ENCODE data around the gene MAP3K3.

Gene MAP3K3

GRCh38 chr17:63685041-63685440 lies 62.8 kb downstream of the MAP3K3 start:
- H3K9me3 ChIP-seq (ENCODE audit: insufficient read depth, low read depth, low read length) = no peaks in the 10 kb centered on the region
- no peak overlapping the region for H3K4me3 ChIP-seq (ENCODE audit: low read length)
- H3K4me1 ChIP-seq (ENCODE audit: insufficient read depth, low read length) = no peaks in the 10 kb centered on the region
- H3K27ac ChIP-seq (ENCODE audit: low read length) = no peak overlapping the region
- H3K27me3 ChIP-seq (ENCODE audit: insufficient read depth, low read length) = no peaks in the 10 kb centered on the region
- peaks cover 29% of the 10 kb centered on the region for H3K36me3 ChIP-seq (ENCODE audit: insufficient read depth, low read depth, low read length)
- no peak overlapping the region for H3K9ac ChIP-seq (ENCODE audit: low read depth, low read length)

DNA sequence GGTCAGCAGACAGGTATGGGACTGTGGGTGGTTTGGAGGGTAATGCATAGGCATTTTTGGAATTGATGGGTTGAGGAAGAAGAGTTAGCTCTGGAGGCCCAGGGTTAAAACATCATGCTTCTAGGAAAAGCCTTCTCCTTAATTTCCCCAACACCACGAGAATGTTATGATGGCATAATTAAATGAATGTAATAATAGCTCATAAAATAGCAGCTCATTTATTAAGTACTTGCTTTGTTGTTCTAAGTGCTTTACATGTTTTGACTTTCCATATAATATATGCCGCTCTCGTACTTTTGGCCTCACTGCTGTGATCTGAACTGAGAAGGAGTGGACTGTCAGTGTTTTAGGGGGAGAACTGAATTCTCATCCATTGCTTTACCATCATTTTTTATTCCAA lies 63.4 kb downstream of the MAP3K3 start:
- H3K27me3 ChIP-seq (ENCODE audit: insufficient read depth, low read length) = no peaks in the 10 kb centered on the region
- H3K4me1 ChIP-seq (ENCODE audit: insufficient read depth, low read length) = no peaks in the 10 kb centered on the region
- no peaks in the 10 kb centered on the region for H3K9me3 ChIP-seq (ENCODE audit: insufficient read depth, low read depth, low read length)
- peaks cover 34% of the 10 kb centered on the region for H3K36me3 ChIP-seq (ENCODE audit: insufficient read depth, low read depth, low read length)
- no peak overlapping the region for H3K27ac ChIP-seq (ENCODE audit: low read length)
- H3K4me3 ChIP-seq (ENCODE audit: low read length) = no peak overlapping the region
- H3K9ac ChIP-seq (ENCODE audit: low read depth, low read length) = no peak overlapping the region

- no peaks in the 10 kb centered on the region for H3K27me3 ChIP-seq (ENCODE audit: insufficient read depth, low read length)
- no peak overlapping the region for H3K9ac ChIP-seq (ENCODE audit: low read depth, low read length)
- no peak overlapping the region for H3K4me3 ChIP-seq (ENCODE audit: low read length)
- H3K36me3 ChIP-seq (ENCODE audit: insufficient read depth, low read depth, low read length) = peaks cover 36% of the 10 kb centered on the region
- no peak overlapping the region for H3K27ac ChIP-seq (ENCODE audit: low read length)
- no peaks in the 10 kb centered on the region for H3K4me1 ChIP-seq (ENCODE audit: insufficient read depth, low read length)
- H3K9me3 ChIP-seq (ENCODE audit: insufficient read depth, low read depth, low read length) = no peaks in the 10 kb centered on the region
Observed at GRCh38 chr17:63686138-63686685, 64.0 kb downstream of the MAP3K3 start.

DNA sequence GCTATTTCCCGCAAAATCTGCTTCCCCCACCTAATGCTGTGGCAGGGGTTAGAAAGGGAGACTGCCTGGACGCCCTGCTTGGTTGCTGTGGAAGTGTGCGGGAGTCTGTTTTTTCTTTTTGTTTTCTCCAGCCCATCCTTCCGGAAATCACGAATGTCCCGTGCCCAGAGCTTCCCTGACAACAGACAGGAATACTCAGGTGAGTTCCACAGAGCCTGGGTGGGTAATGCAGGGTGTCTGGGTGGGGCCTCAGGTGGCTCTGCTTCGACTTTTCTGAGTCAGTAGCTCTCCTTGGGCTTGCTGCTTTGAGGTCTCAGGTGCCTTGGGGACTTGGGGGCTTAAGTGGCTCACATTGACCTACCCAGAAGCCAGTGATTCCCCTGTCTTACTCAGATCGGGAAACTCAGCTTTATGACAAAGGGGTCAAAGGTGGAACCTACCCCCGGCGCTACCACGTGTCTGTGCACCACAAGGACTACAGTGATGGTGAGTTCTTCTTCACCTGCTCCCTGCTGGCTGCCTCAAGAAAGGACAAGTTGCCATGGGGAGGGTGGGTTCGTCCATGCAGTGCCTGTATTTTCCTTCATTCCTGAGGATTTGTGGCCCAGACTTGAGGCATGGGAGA lies 66.3 kb downstream of the MAP3K3 start:
- H3K36me3 ChIP-seq (ENCODE audit: insufficient read depth, low read depth, low read length) = peaks cover 29% of the 10 kb centered on the region
- no peaks in the 10 kb centered on the region for H3K4me1 ChIP-seq (ENCODE audit: insufficient read depth, low read length)
- no peaks in the 10 kb centered on the region for H3K27me3 ChIP-seq (ENCODE audit: insufficient read depth, low read length)
- no peak overlapping the region for H3K27ac ChIP-seq (ENCODE audit: low read length)
- no peak overlapping the region for H3K4me3 ChIP-seq (ENCODE audit: low read length)
- no peaks in the 10 kb centered on the region for H3K9me3 ChIP-seq (ENCODE audit: insufficient read depth, low read depth, low read length)
- H3K9ac ChIP-seq (ENCODE audit: low read depth, low read length) = no peak overlapping the region

DNA sequence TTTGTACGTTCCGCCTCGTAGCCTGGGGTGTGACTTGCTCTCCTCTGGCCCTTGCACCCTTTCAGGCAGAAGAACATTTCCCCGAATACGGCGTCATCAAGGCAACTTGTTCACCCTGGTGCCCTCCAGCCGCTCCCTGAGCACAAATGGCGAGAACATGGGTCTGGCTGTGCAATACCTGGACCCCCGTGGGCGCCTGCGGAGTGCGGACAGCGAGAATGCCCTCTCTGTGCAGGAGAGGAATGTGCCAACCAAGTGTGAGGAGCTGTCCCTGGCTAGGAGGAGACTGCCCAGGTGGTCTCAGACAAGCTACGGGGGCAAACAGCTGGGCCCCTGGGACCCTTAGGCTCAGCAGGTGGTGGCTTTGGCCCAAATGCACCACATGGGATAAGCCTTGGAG lies 67.3 kb downstream of the MAP3K3 start:
- no peak overlapping the region for H3K27ac ChIP-seq (ENCODE audit: low read length)
- peaks cover 29% of the 10 kb centered on the region for H3K36me3 ChIP-seq (ENCODE audit: insufficient read depth, low read depth, low read length)
- no peaks in the 10 kb centered on the region for H3K9me3 ChIP-seq (ENCODE audit: insufficient read depth, low read depth, low read length)
- no peaks in the 10 kb centered on the region for H3K4me1 ChIP-seq (ENCODE audit: insufficient read depth, low read length)
- no peaks in the 10 kb centered on the region for H3K27me3 ChIP-seq (ENCODE audit: insufficient read depth, low read length)
- H3K4me3 ChIP-seq (ENCODE audit: low read length) = no peak overlapping the region
- H3K9ac ChIP-seq (ENCODE audit: low read depth, low read length) = no peak overlapping the region

DNA sequence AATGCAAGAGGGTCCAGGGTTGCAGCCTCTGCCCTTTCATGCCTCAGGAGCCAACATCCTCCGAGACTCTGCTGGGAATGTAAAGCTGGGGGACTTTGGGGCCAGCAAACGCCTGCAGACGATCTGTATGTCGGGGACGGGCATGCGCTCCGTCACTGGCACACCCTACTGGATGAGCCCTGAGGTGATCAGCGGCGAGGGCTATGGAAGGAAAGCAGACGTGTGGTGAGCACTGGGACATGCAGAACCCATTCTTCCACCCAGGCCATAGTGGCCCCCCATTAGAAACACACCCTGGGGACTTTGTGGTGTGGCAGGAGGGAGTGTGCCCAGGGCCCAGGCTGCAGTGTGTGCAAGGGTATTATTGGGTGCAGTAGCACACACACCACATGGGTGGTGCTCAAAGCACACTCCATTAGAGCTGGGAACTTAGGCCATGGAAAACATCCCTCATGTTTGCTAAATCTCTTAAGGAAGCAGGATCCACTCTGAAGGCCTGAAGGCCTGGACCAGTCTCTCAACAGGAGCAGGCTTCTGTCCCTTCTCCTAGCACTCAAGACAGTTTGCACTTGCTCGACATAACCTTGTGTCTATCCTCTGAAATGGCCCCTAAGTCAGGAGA lies 70.1 kb downstream of the MAP3K3 start:
- no peak overlapping the region for H3K9ac ChIP-seq (ENCODE audit: low read depth, low read length)
- H3K4me3 ChIP-seq (ENCODE audit: low read length) = no peak overlapping the region
- H3K4me1 ChIP-seq (ENCODE audit: insufficient read depth, low read length) = no peaks in the 10 kb centered on the region; the same call in 1 of the 2 replicates
- H3K9me3 ChIP-seq (ENCODE audit: insufficient read depth, low read depth, low read length) = no peaks in the 10 kb centered on the region
- no peak overlapping the region for H3K27ac ChIP-seq (ENCODE audit: low read length)
- H3K27me3 ChIP-seq (ENCODE audit: insufficient read depth, low read length) = no peaks in the 10 kb centered on the region
- peaks cover 38% of the 10 kb centered on the region for H3K36me3 ChIP-seq (ENCODE audit: insufficient read depth, low read depth, low read length)

DNA sequence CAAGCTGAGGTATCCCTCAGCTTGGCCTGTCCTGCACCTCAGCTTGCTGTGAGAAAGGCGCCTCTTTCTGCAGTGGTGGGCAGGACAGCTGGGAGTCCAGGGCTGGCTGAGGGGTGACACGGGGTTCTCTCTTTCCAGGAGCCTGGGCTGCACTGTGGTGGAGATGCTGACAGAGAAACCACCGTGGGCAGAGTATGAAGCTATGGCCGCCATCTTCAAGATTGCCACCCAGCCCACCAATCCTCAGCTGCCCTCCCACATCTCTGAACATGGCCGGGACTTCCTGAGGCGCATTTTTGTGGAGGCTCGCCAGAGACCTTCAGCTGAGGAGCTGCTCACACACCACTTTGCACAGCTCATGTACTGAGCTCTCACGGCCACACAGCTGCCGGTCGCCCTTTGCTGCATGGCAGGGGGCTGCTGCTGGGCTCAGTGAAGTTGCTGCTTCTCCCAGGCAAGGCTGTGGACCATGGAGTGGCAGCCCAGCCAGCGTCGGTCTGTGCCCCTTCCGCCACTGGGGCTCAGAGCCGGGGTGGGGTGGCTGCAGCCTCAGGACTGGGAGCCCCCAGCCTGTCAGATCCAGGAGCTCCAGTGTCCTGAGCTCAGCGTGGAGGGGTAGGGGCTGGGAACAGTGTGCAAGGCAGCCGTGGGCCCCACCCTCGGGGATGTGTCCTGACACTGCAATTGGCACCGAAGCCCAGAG lies 71.3 kb downstream of the MAP3K3 start:
- Histone ChIP-seq H3K4me3 (ENCODE audit: low read length) (no peak overlapping the region), H3K36me3 (ENCODE audit: insufficient read depth, low read depth, low read length) (peaks cover 38% of the 10 kb centered on the region), H3K9ac (ENCODE audit: low read depth, low read length) (no peak overlapping the region), H3K4me1 (ENCODE audit: insufficient read depth, low read length) (peaks cover 5% of the 10 kb centered on the region; the same call in 1 of the 2 replicates), H3K27me3 (ENCODE audit: insufficient read depth, low read length) (no peaks in the 10 kb centered on the region), H3K27ac (ENCODE audit: low read length) (no peak overlapping the region), H3K9me3 (ENCODE audit: insufficient read depth, low read depth, low read length) (no peaks in the 10 kb centered on the region)

GRCh38 chr17:63694229-63694949 lies 72.2 kb downstream of the MAP3K3 start:
- H3K4me1 ChIP-seq (ENCODE audit: insufficient read depth, low read length) = peaks cover 5% of the 10 kb centered on the region; the same call in 1 of the 2 replicates
- H3K4me3 ChIP-seq (ENCODE audit: low read length) = no peak overlapping the region
- H3K27ac ChIP-seq (ENCODE audit: low read length) = no peak overlapping the region
- no peaks in the 10 kb centered on the region for H3K9me3 ChIP-seq (ENCODE audit: insufficient read depth, low read depth, low read length)
- peaks cover 31% of the 10 kb centered on the region for H3K36me3 ChIP-seq (ENCODE audit: insufficient read depth, low read depth, low read length)
- H3K27me3 ChIP-seq (ENCODE audit: insufficient read depth, low read length) = no peaks in the 10 kb centered on the region
- H3K9ac ChIP-seq (ENCODE audit: low read depth, low read length) = no peak overlapping the region

GRCh38 chr17:63694950-63695773 lies 72.9 kb downstream of the MAP3K3 start:
- Histone ChIP-seq H3K9me3 (ENCODE audit: insufficient read depth, low read depth, low read length) (no peaks in the 10 kb centered on the region), H3K36me3 (ENCODE audit: insufficient read depth, low read depth, low read length) (peaks cover 24% of the 10 kb centered on the region), H3K4me3 (ENCODE audit: low read length) (no peak overlapping the region), H3K9ac (ENCODE audit: low read depth, low read length) (no peak overlapping the region), H3K27me3 (ENCODE audit: insufficient read depth, low read length) (no peaks in the 10 kb centered on the region), H3K27ac (ENCODE audit: low read length) (no peak overlapping the region), H3K4me1 (ENCODE audit: insufficient read depth, low read length) (peaks cover 5% of the 10 kb centered on the region; the same call in 1 of the 2 replicates)

DNA sequence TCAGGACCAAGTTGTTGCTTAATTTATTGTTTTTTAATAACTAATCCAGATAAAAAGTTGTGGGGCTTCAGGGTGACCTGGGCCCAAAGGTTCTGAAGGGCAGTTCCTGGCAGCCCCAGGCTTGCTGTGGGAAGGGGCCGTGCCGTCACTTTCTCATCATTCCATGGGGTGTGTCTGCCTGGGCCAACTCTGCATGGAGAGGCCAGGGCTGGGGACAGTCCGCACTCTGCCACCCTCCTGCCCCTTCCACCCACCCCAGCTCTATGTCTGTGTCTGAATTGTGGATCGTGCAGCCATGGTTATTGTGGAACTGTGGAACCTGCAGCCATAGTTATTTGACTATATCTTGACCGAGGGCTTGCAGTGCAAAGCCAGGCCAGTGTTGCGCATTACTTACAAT lies 73.7 kb downstream of the MAP3K3 start:
- Histone ChIP-seq H3K9ac (ENCODE audit: low read depth, low read length) (no peak overlapping the region), H3K27me3 (ENCODE audit: insufficient read depth, low read length) (peaks cover under 1% of the 10 kb centered on the region; the same call in 1 of the 2 replicates), H3K4me3 (ENCODE audit: low read length) (no peak overlapping the region), H3K36me3 (ENCODE audit: insufficient read depth, low read depth, low read length) (peaks cover 18% of the 10 kb centered on the region), H3K27ac (ENCODE audit: low read length) (no peak overlapping the region), H3K4me1 (ENCODE audit: insufficient read depth, low read length) (peaks cover 5% of the 10 kb centered on the region; the same call in 1 of the 2 replicates), H3K9me3 (ENCODE audit: insufficient read depth, low read depth, low read length) (no peaks in the 10 kb centered on the region)
